CD14-positive monocyte (primary cell): ENCODE data around the gene CCDC85C. TPM values are rescaled to one million over a fixed set of nuclear protein-coding genes. Genes with fewer than 3 reads are reported as not detected.

ENCODE experiments used
- DNase-seq, 3 donors: peaks; one replicate each; pipeline ENCODE4 v3.0.0-alpha.2; 2011 to 2022
- H2AFZ ChIP-seq: 2 replicates; pipeline ENCODE4 v1.6.0; 2012; ENCODE audit warnings: mild to moderate bottlenecking, low read depth, low read length, inconsistent platforms; ENCODE audit not compliant: insufficient read depth, poor library complexity, severe bottlenecking
- H3K27ac ChIP-seq, 2 donors: 1 replicate in 1 of 2; 2 replicates in 1 of 2; pipeline ENCODE4 v1.5.1; 2012 to 2013; ENCODE audit warnings: low read length in 2 of 2, control low read depth in 1 of 2, inconsistent platforms in 1 of 2, low read depth in 1 of 2, mild to moderate bottlenecking in 1 of 2
- H3K27me3 ChIP-seq, 2 donors: one replicate each; pipeline versions ENCODE4 v1.6.0 to v1.6.1; 2011 to 2013; ENCODE audit warnings: low read length in 2 of 2; ENCODE audit not compliant: control insufficient read depth in 2 of 2, insufficient read depth in 2 of 2
- H3K36me3 ChIP-seq, 2 donors: replicated peaks in 1 of 2; 1 replicate in 1 of 2; 2 replicates in 1 of 2; pipeline versions ENCODE4 v1.5.1 to v1.6.1; 2012 to 2013; ENCODE audit warnings: low read length in 2 of 2, control low read depth in 1 of 2, inconsistent platforms in 1 of 2, mild to moderate bottlenecking in 1 of 2; ENCODE audit not compliant: insufficient read depth in 2 of 2, control insufficient read depth in 1 of 2
- H3K4me1 ChIP-seq, 2 donors: 1 replicate in 1 of 2; 2 replicates in 1 of 2; pipeline versions ENCODE4 v1.5.1 to v1.6.1; 2012 to 2013; ENCODE audit warnings: low read length in 2 of 2, control low read depth in 1 of 2, inconsistent platforms in 1 of 2, mild to moderate bottlenecking in 1 of 2, moderate library complexity in 1 of 2; ENCODE audit not compliant: insufficient read depth in 2 of 2, control insufficient read depth in 1 of 2
- H3K4me2 ChIP-seq: replicated peaks from 2 replicates; pipeline ENCODE3; 2012; ENCODE audit warnings: low read length, moderate library complexity, mild to moderate bottlenecking; ENCODE audit not compliant: poor library complexity, severe bottlenecking; ENCODE audit errors: extremely low read depth
- H3K4me3 ChIP-seq, 3 experiments: fragments of 200-600 bp in 1 of 3; sonication (generic) in 1 of 3; replicated peaks in 1 of 3; 1 replicate in 2 of 3; 2 replicates in 1 of 3; pipeline ENCODE4 v1.5.1; 2011 to 2013; ENCODE audit warnings: low read length in 3 of 3, mild to moderate bottlenecking in 3 of 3, control low read depth in 2 of 3, low read depth in 2 of 3, inconsistent platforms in 1 of 3, moderate library complexity in 1 of 3
- H3K79me2 ChIP-seq: 2 replicates; pipeline ENCODE4 v1.6.0; 2012; ENCODE audit warnings: mild to moderate bottlenecking, control low read depth, inconsistent platforms, low read length, moderate library complexity; ENCODE audit not compliant: insufficient read depth
- H3K9ac ChIP-seq: 2 replicates; pipeline ENCODE4 v1.6.0; 2017; ENCODE audit warnings: low read length, mild to moderate bottlenecking; ENCODE audit not compliant: insufficient read depth, poor library complexity, severe bottlenecking
- H3K9me3 ChIP-seq, 2 donors: replicated peaks in 1 of 2; 1 replicate in 1 of 2; 2 replicates in 1 of 2; pipeline versions ENCODE4 v1.5.1 to v1.6.1; 2012 to 2013; ENCODE audit warnings: low read length in 2 of 2, control low read depth in 1 of 2; ENCODE audit not compliant: control insufficient read depth in 1 of 2, insufficient read depth in 1 of 2
- H4K20me1 ChIP-seq: 2 replicates; pipeline ENCODE4 v1.6.0; 2012; ENCODE audit warnings: mild to moderate bottlenecking, low read length, control low read depth, moderate library complexity; ENCODE audit not compliant: insufficient read depth
- H3K27ac Mint-ChIP-seq, 7 donors: one replicate each; pipeline ENCODE4 v1.8.0; 2020; ENCODE audit warnings: mild to moderate bottlenecking in 7 of 7, mixed read lengths in 7 of 7, moderate library complexity in 6 of 7, inconsistent platforms in 2 of 7
- H3K27me3 Mint-ChIP-seq, 3 donors: one replicate each; pipeline ENCODE4 v1.8.0; 2021 to 2022; ENCODE audit warnings: low read depth in 3 of 3, mild to moderate bottlenecking in 3 of 3, mixed read lengths in 3 of 3, moderate library complexity in 3 of 3, inconsistent platforms in 1 of 3
- H3K36me3 Mint-ChIP-seq, 2 donors: one replicate each; pipeline ENCODE4 v1.8.0; 2020; ENCODE audit warnings: mixed read lengths in 2 of 2, inconsistent platforms in 1 of 2, mild to moderate bottlenecking in 1 of 2
- H3K4me1 Mint-ChIP-seq: one replicate; pipeline ENCODE4 v1.8.0; 2020; ENCODE audit warnings: mild to moderate bottlenecking, mixed read lengths
- H3K4me3 Mint-ChIP-seq, 2 donors: one replicate each; pipeline ENCODE4 v1.8.0; 2020; ENCODE audit warnings: mild to moderate bottlenecking in 2 of 2, mixed read lengths in 2 of 2, moderate library complexity in 1 of 2
- H3K9me3 Mint-ChIP-seq, 7 donors: one replicate each; pipeline ENCODE4 v1.8.0; 2020 to 2022; ENCODE audit warnings: mixed read lengths in 7 of 7, mild to moderate bottlenecking in 6 of 7, moderate library complexity in 6 of 7, inconsistent platforms in 2 of 7
- WGBS: methylation state at CpG from one replicate; pipeline ENCODE4 v1.1.5; 2013; ENCODE audit warnings: missing lambda C conversion rate; ENCODE audit not compliant: insufficient coverage; 5-methylcytosine and 5-hydroxymethylcytosine counted together
- intact Hi-C, 2 donors: fragments of 100-400 bp; cut with micrococcal nuclease; formaldehyde crosslinking; loops; one replicate each; pipeline versions ENCODE4 v1.15.0 to v1.15.1; 2023
- polyA plus RNA-seq, 3 donors: library from polyadenylated mRNA; depleted of rRNA in 1 of 3; unstranded in 2 of 3; stranded (reverse) in 1 of 3; fragments of 300-500 nt in 2 of 3; fragments of >200 nt in 1 of 3; fragmentation: Illumina TruSeq in 2 of 3; gene quantifications; 1 replicate in 2 of 3; 2 replicates in 1 of 3; pipeline ENCODE4 v1.2.3, GENCODE V29; 2012 to 2021
- TF ChIP-seq, protein P1 (sequence below): fragments of 200-600 bp; IDR thresholded peaks from one replicate; pipeline ENCODE4 v1.8.0; 2022; ENCODE audit warnings: antibody characterized with exemption, mild to moderate bottlenecking

Gene CCDC85C
- polyA plus RNA-seq, 3 donors = under 0.01 to 0.03 TPM; not detected in 1

DNA sequence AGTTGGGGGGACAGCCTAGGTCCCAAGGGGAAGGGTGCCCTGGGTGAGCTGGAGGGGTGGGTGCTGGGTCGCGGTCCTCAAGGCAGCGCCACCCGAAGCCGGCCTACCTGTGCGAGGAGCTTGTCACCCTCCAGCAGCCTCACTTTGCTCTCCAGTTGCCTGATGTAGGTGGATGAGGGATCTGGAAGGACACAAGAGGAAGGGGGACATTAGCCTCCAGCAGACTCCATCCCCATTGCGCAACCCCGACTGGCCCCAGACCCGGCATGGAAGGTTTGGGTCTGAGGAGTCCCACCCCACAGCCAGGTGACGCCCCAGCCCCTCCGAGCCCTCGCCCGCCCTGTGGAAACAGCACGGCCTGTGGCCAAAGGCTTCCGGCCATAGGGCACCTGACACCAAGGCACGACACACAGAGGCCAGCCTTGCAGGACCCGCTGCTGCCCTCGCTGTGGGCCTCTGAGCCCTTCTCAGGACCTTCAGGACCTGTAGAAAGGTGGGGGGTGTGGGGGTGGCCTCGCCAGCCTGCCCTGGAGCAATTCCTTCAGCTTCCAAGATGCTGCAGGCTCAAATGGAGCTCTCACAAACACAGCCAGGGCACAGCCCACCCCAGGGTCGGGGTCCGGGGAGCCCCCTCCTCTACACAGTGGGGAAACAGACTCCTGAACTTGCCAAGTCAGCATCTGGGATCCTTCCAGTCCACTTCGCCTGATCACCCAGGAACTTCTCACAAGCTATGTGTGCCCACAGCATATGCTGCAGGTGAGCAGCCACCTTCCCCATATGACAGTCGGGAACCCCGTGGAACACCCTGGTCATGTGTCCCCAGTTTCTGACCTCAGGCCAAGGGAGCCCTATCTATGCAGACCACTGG lies 67.9 kb downstream of the CCDC85C start:
- no peaks in the 10 kb centered on the region for H3K27me3 ChIP-seq
- H3K27ac ChIP-seq = no peak overlapping the region
- H3K4me3 ChIP-seq = no peak overlapping the region
- H2AFZ ChIP-seq = no peak overlapping the region
- Mint-ChIP-seq H3K27ac (no peak overlapping the region), H3K36me3 (no peaks in the 10 kb centered on the region), H3K27me3 (peaks cover 2 to 9% (median 7%) of the 10 kb centered on the region in 3 donors), H3K4me3 (no peak overlapping the region), H3K9me3 (no peaks in the 10 kb centered on the region), H3K4me1 (peaks cover 2% of the 10 kb centered on the region)
- intact Hi-C loops = no loop called here
- no peaks in the 10 kb centered on the region for H3K79me2 ChIP-seq
- no peak overlapping the region for H3K9ac ChIP-seq
- DNase-seq = no peak
- no peaks in the 10 kb centered on the region for H3K9me3 ChIP-seq
- 90% methylated on average over 13 of the region's 24 CpGs for WGBS
- H4K20me1 ChIP-seq = no peaks in the 10 kb centered on the region
- H3K4me2 ChIP-seq = no peak overlapping the region
- H3K36me3 ChIP-seq = no peaks in the 10 kb centered on the region
- TF ChIP-seq, protein P1, sequence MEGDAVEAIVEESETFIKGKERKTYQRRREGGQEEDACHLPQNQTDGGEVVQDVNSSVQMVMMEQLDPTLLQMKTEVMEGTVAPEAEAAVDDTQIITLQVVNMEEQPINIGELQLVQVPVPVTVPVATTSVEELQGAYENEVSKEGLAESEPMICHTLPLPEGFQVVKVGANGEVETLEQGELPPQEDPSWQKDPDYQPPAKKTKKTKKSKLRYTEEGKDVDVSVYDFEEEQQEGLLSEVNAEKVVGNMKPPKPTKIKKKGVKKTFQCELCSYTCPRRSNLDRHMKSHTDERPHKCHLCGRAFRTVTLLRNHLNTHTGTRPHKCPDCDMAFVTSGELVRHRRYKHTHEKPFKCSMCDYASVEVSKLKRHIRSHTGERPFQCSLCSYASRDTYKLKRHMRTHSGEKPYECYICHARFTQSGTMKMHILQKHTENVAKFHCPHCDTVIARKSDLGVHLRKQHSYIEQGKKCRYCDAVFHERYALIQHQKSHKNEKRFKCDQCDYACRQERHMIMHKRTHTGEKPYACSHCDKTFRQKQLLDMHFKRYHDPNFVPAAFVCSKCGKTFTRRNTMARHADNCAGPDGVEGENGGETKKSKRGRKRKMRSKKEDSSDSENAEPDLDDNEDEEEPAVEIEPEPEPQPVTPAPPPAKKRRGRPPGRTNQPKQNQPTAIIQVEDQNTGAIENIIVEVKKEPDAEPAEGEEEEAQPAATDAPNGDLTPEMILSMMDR = no peak
- no peaks in the 10 kb centered on the region for H3K4me1 ChIP-seq

DNA sequence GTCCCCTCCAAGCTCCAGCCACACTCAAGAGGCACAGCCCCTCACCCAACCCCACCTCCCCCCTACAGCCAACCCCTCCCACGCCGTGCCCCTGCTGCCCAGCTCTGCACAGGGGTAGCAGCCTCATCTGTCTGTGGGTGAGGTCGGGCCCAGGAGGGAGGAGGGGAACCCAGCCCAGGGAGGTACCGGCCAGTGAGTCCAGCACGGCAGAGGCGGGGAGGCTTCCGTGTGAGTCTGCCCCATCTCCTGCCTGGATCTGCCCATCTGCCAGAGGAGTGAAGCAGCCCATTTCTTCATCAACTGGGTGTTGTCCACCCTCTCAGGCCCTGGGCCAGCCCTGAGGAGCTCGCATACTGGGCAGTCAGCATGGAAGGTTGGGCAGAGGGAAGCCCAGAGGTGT lies 68.6 kb downstream of the CCDC85C start:
- Histone ChIP-seq H3K27ac (no peak overlapping the region), H3K4me3 (no peak overlapping the region), H3K4me1 (no peaks in the 10 kb centered on the region), H3K9ac (no peak overlapping the region), H3K36me3 (no peaks in the 10 kb centered on the region), H3K79me2 (no peaks in the 10 kb centered on the region), H3K9me3 (no peaks in the 10 kb centered on the region), H2AFZ (no peak overlapping the region), H3K27me3 (no peaks in the 10 kb centered on the region), H4K20me1 (no peaks in the 10 kb centered on the region), H3K4me2 (no peak overlapping the region)
- TF ChIP-seq, protein P1 = no peak
- no peak overlapping the region for H3K4me3 Mint-ChIP-seq
- no peaks in the 10 kb centered on the region for H3K9me3 Mint-ChIP-seq
- peaks cover 2 to 9% (median 7%) of the 10 kb centered on the region in 3 donors for H3K27me3 Mint-ChIP-seq
- intact Hi-C loops = no loop called here
- no peak for DNase-seq
- H3K4me1 Mint-ChIP-seq = peaks cover 2% of the 10 kb centered on the region
- H3K27ac Mint-ChIP-seq = no peak overlapping the region
- no peaks in the 10 kb centered on the region for H3K36me3 Mint-ChIP-seq
- WGBS = 94% methylated on average over 6 of the region's 8 CpGs
